Measurements from ENCODE around the gene ATP5F1C. TPM values are rescaled to one million over a fixed set of nuclear protein-coding genes. Genes with fewer than 3 reads are reported as not detected.

ATP5F1C gene
- total and polyA plus RNA-seq, 2 experiments from 2014 or later, result 269 to 416 TPM

DNA sequence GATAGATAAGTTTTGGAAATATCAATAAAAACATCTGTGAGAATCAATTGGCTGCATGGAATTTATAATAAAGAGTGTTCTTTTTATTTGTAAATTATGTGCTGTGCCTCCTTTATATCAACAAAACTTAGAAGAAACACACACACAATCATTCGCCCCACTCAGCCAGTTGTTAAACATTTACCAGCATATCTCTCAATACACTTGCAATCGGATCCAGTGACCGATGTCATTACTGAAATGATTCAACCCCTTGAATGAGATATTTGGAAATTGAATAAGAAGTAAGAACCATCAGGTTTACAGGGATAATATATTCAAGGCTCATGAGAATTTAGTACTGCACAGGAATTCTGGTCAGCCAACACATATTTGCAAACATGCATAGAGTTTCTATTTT is 65.9 kb downstream of the ATP5F1C start:
- Histone ChIP-seq H3K4me2 (peak overlapping the region; percentile 50), H2AFZ (no peak overlapping the region), H3K79me2 (peaks cover 50% of the 10 kb centered on the region), H3K27me3 (no peaks in the 10 kb centered on the region), H3K36me3 (replicated peaks; ENCODE audit: insufficient read depth, low read depth) (no peaks in the 10 kb centered on the region), H3K27ac (no peak overlapping the region), H3K9me3 (ENCODE audit: low read depth) (no peaks in the 10 kb centered on the region), H4K20me1 (ENCODE audit: insufficient read depth, poor library complexity, severe bottlenecking) (no peaks in the 10 kb centered on the region), H3K4me3 (no peak overlapping the region), H3K9me2 (replicated peaks; ENCODE audit: insufficient read depth) (no peaks in the 10 kb centered on the region), H3K4me1 (ENCODE audit: insufficient read depth) (peaks cover 9% of the 10 kb centered on the region)
- no peak for TF ChIP-seq EZH2phosphoT487 (IDR thresholded peaks at IDR 0.05; ENCODE audit: low read depth, severe bottlenecking, unreplicated experiment)
- TF ChIP-seq, protein P1, sequence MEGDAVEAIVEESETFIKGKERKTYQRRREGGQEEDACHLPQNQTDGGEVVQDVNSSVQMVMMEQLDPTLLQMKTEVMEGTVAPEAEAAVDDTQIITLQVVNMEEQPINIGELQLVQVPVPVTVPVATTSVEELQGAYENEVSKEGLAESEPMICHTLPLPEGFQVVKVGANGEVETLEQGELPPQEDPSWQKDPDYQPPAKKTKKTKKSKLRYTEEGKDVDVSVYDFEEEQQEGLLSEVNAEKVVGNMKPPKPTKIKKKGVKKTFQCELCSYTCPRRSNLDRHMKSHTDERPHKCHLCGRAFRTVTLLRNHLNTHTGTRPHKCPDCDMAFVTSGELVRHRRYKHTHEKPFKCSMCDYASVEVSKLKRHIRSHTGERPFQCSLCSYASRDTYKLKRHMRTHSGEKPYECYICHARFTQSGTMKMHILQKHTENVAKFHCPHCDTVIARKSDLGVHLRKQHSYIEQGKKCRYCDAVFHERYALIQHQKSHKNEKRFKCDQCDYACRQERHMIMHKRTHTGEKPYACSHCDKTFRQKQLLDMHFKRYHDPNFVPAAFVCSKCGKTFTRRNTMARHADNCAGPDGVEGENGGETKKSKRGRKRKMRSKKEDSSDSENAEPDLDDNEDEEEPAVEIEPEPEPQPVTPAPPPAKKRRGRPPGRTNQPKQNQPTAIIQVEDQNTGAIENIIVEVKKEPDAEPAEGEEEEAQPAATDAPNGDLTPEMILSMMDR (IDR thresholded peaks at IDR 0.05; ENCODE audit: poor library complexity), result no peak
- no peak for TF ChIP-seq EZH2 (IDR thresholded peaks at IDR 0.05; ENCODE audit: borderline replicate concordance)
- 62% methylated on average over 3 of the region's 3 CpGs for WGBS (ENCODE audit: low lambda C conversion rate, missing lambda C conversion rate)
- no peak for DNase-seq (ENCODE audit: low spot score)

DNA sequence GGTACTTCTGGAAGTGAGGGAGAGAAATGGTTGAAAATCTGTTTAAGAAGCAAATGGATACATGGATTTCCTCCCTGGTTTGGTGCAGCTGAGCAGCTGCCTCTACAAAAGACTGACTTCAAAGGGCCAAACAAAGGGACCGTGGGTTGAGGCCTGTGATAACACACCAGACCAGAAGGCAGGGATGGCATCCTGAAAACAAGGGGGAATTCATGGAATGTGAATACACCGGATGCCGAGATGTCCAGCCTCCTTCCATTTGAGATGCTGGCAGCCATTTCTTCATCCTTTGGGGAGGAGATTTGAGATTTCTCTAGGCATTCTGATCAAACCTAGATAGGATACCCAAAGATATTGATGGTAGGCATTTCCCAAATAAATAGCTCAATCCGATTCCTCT is 67.2 kb downstream of the ATP5F1C start:
- H3K4me1 ChIP-seq (ENCODE audit: insufficient read depth), result peaks cover 9% of the 10 kb centered on the region
- peaks cover 52% of the 10 kb centered on the region for H3K79me2 ChIP-seq
- no peaks in the 10 kb centered on the region for H4K20me1 ChIP-seq (ENCODE audit: insufficient read depth, poor library complexity, severe bottlenecking)
- no peaks in the 10 kb centered on the region for H3K9me3 ChIP-seq (ENCODE audit: low read depth)
- no peaks in the 10 kb centered on the region for H3K36me3 ChIP-seq (replicated peaks; ENCODE audit: insufficient read depth, low read depth)
- H3K9me2 ChIP-seq (replicated peaks; ENCODE audit: insufficient read depth), result no peaks in the 10 kb centered on the region
- TF ChIP-seq, protein P1 (IDR thresholded peaks at IDR 0.05; ENCODE audit: poor library complexity), result no peak
- TF ChIP-seq EZH2phosphoT487 (IDR thresholded peaks at IDR 0.05; ENCODE audit: low read depth, severe bottlenecking, unreplicated experiment) (no peak), EZH2 (IDR thresholded peaks at IDR 0.05; ENCODE audit: borderline replicate concordance) (no peak)
- no peak for DNase-seq (ENCODE audit: low spot score)
- no peak overlapping the region for H2AFZ ChIP-seq
- no peak overlapping the region for H3K27ac ChIP-seq
- WGBS (ENCODE audit: low lambda C conversion rate, missing lambda C conversion rate), result 55% methylated on average over 4 of the region's 4 CpGs
- H3K4me3 ChIP-seq, result no peak overlapping the region
- no peak overlapping the region for H3K4me2 ChIP-seq
- no peaks in the 10 kb centered on the region for H3K27me3 ChIP-seq

DNA sequence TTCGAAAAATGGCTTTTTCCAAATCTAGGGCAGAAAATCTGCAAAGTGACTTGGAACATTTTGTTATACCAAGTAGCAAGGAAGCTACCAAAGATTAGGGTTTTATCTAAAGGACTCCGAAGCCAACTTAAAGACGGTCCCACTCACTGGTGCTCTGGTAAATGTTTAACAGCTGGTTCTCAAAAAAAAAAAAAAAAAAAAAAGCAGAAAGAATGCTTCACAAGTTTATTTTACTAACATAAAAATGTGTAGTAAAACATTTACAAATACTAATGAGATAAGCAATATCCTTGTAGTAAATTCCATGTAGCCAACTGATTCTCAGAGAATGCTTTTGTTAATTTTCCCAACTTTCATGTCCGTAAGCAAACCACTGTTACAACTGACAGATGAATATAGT is 68.7 kb downstream of the ATP5F1C start:
- H3K27me3 ChIP-seq, result no peaks in the 10 kb centered on the region
- peaks cover 58% of the 10 kb centered on the region for H3K79me2 ChIP-seq
- peak overlapping the region; percentile 3 for H3K4me3 ChIP-seq
- TF ChIP-seq EZH2 (IDR thresholded peaks at IDR 0.05; ENCODE audit: borderline replicate concordance) (no peak), EZH2phosphoT487 (IDR thresholded peaks at IDR 0.05; ENCODE audit: low read depth, severe bottlenecking, unreplicated experiment) (no peak)
- TF ChIP-seq, protein P1 (IDR thresholded peaks at IDR 0.05; ENCODE audit: poor library complexity), result no peak
- H3K4me2 ChIP-seq, result peak overlapping the region; percentile 68
- H3K9me2 ChIP-seq (replicated peaks; ENCODE audit: insufficient read depth), result no peaks in the 10 kb centered on the region
- DNase-seq (ENCODE audit: low spot score), result peak; percentile 11
- H3K9me3 ChIP-seq (ENCODE audit: low read depth), result peaks cover 7% of the 10 kb centered on the region
- peak overlapping the region; percentile 31 for H2AFZ ChIP-seq
- WGBS (ENCODE audit: low lambda C conversion rate, missing lambda C conversion rate), result 14% methylated on average over 4 of the region's 4 CpGs
- H3K36me3 ChIP-seq (replicated peaks; ENCODE audit: insufficient read depth, low read depth), result no peaks in the 10 kb centered on the region
- H3K4me1 ChIP-seq (ENCODE audit: insufficient read depth), result peaks cover 9% of the 10 kb centered on the region
- no peaks in the 10 kb centered on the region for H4K20me1 ChIP-seq (ENCODE audit: insufficient read depth, poor library complexity, severe bottlenecking)
- H3K27ac ChIP-seq, result peak overlapping the region; percentile 17

DNA sequence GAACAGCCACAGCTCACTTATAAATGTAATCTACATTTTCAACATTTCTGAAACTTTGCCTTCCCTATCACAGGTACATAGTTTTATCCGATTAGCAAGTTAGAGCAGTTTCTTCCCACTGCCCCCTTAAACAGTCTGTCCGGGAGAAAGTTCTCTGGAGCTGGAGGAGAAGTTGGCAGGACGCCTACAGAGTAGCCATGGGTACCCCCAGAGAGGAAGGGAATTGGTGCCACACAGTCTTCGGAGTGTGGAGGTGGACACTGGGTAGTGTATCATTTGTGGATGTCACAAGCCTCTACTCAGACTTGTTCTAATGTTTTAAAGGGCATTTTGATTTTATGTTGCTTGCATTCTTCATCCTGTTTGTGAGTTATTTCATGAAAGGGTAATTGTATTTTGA is 69.3 kb downstream of the ATP5F1C start:
- no peaks in the 10 kb centered on the region for H4K20me1 ChIP-seq (ENCODE audit: insufficient read depth, poor library complexity, severe bottlenecking)
- H3K9me3 ChIP-seq (ENCODE audit: low read depth), result peaks cover 13% of the 10 kb centered on the region
- peak overlapping the region; percentile 31 for H2AFZ ChIP-seq
- no peaks in the 10 kb centered on the region for H3K36me3 ChIP-seq (replicated peaks; ENCODE audit: insufficient read depth, low read depth)
- no peak overlapping the region for H3K4me3 ChIP-seq
- TF ChIP-seq EZH2 (IDR thresholded peaks at IDR 0.05; ENCODE audit: borderline replicate concordance) (no peak), EZH2phosphoT487 (IDR thresholded peaks at IDR 0.05; ENCODE audit: low read depth, severe bottlenecking, unreplicated experiment) (no peak)
- TF ChIP-seq, protein P1 (IDR thresholded peaks at IDR 0.05; ENCODE audit: poor library complexity), result no peak
- DNase-seq (ENCODE audit: low spot score), result peak; percentile 6
- H3K27ac ChIP-seq, result peak overlapping the region; percentile 17
- WGBS (ENCODE audit: low lambda C conversion rate, missing lambda C conversion rate), result 50% methylated on average over 4 of the region's 4 CpGs
- no peaks in the 10 kb centered on the region for H3K9me2 ChIP-seq (replicated peaks; ENCODE audit: insufficient read depth)
- H3K79me2 ChIP-seq, result peaks cover 57% of the 10 kb centered on the region
- H3K4me1 ChIP-seq (ENCODE audit: insufficient read depth), result peaks cover 9% of the 10 kb centered on the region
- no peaks in the 10 kb centered on the region for H3K27me3 ChIP-seq
- peak overlapping the region; percentile 68 for H3K4me2 ChIP-seq

All from hepatocyte (in vitro differentiated cells).